Cortex of kidney (tissue), 1 donor: ENCODE measurements around the gene IQCM.

ENCODE experiments used
- DNase-seq: peaks from one replicate; lab custom pipeline; 2025; lab: John Stamatoyannopoulos, UW

Gene IQCM

DNA sequence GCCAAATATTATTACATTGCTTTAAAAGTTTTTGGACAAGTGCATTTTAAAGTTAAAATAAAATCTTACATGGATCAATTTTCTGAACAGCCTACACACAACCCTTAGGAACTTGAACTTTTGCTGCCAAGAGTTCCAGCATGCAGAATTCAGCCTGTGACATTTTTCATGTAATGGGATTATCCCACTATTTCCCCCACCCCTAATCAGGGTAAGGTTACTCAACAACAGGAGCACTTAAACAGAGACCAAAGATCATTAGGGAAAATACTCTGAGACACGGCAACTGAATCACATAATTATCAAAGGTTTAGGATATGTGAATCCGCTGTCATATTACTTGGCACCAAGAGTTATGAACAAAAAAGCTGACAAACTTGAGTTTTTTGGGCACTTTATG, 47.2 kb downstream of the IQCM start:
- no peak for DNase-seq

DNA sequence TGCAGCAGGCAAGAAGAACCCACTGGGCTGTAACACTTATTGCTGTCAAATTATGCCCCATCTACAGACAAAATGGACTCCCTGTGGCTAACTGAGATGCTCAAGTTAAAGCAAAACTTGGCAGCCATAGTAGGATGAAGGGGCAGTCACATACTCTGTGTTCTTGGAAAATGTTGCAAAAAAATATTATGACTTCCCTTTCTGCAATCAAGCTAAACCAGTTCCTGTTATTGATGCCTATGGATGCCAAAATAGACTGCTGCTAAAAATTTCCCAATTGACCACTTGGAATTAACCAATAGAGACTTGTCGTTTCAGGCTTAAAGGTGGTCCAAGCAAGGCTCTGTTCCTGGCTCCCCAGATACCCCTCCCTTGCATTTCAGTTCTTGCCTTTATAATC, 49.5 kb downstream of the IQCM start:
- no peak for DNase-seq

DNA sequence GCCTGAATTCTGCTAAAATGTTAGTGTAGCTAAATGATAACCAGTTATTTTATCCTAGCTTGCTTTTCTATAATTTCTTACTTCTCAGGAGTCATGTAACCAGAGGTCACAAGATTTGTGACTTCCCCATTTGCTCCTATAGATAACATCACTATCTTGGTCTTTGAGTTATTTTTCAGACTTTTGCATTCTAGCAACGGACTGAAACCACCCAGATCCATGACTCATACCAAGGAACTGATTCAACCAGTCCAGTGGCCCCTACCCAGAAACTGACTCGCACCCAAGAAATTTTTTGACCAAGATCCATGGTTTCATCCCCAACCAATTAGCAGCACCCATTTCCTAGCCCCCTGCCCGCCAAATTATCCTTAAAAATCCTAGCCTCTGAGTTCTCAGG, 50.0 kb downstream of the IQCM start:
- DNase-seq: no peak

DNA sequence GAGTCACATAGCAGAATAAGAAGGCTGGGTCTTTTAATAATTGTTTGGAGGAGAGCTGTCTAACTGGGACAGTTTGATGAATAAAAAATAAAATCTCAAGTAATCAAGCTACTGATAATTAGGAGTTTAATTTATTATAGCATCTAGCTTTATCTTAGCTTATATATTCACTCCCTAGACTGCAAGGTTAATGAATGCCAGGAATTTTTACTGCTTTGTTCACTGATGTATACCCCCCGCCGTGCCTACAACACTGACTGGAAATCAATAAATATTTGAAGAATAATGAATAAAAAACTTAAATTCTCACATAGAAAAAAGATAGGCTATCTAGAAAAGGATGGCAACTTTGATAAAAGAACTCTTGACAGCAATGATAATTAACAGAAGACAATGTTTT, 59.7 kb downstream of the IQCM start:
- no peak for DNase-seq

DNA sequence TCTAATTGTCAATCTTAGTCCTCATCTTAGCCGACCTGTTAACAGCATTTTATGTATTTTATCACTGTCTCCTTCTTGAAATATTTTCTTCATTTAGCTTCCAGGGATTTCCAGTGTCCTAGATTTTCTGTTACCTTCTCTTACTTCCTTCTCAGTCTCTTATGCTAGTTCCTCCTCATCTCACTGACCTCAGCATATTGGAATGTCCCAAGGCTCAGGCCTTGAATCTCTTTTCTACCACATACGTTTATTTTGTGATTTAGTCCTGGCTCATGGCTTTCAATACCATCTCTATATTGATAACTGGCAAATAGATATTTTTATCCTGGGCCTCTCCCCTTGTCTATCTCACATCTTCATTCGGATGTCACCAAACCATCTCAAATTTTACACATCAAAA, 61.1 kb downstream of the IQCM start:
- DNase-seq: no peak

DNA sequence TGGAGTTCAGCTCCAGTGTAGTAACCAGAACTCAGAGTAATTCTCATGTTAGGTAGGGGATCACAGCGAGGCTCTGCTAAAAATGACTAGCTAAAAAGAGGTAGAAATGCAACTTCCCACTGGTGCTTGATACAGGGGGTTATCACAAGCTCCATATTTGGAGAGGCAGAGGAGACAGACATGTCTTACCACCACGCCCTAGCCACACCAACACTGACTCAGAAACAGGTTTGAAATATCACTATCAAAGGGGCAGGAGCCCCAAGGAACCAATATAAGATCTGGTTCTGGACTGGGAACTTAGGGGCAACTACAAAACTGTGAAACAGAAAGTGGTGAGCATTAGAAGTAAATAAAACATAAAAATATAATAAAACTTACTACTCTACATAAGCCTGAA, 62.9 kb downstream of the IQCM start:
- DNase-seq: no peak

DNA sequence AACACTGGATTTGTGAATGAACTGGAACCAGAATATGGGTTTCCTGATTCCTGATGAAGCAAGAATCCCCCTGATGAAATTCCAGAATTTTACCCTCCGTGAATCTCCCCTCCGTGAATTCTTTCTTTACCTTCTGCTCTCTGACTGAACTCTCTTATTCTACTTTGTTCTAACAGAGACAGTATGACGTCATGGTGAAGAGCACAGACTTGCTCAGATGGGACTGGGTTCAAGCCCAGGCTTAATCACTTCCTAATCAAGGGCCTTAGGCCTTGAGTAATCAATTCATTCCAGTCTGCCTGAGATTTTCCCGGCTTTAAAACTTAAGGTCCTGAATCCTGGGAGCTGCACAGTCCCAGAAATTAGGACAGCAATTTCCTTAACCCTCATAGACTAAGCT, 64.5 kb downstream of the IQCM start:
- no peak for DNase-seq

DNA sequence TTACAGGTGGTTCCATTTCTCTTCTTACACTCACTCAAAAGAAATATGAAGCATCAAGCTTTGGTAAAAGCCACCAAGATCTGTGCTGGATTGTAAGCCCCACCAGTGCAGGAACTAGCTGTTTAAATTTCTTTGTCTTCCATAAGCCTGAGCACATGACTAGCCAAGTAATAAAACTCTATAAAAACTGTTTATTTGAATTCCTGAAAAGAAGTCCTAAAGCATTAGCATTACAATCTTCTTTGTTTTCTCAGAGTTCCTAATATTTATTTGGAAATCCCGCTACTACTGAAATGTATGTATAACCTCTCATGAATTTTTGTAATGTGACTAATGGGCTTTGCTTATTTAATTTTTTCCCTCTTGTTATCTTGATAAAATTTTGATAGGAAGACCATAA, 65.9 kb downstream of the IQCM start:
- no peak for DNase-seq

DNA sequence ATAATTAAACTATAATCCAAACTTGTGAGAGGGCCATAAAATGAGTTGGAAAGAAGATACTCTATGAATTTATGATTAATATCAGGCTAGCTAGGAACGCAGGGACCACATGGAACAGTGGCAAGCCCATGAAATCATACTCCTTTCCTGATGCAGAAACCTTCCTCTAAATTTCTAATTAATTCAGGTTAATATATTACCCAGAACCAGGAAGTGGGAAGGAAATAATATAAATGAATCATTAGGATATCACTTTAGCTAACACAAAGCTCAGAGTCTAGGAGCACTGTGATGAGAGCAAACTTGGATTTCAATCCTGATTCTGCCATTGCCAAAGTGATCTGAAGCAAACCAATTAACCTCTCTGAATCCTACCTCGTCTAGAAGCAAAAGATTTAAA, 68.0 kb downstream of the IQCM start:
- no peak for DNase-seq

DNA sequence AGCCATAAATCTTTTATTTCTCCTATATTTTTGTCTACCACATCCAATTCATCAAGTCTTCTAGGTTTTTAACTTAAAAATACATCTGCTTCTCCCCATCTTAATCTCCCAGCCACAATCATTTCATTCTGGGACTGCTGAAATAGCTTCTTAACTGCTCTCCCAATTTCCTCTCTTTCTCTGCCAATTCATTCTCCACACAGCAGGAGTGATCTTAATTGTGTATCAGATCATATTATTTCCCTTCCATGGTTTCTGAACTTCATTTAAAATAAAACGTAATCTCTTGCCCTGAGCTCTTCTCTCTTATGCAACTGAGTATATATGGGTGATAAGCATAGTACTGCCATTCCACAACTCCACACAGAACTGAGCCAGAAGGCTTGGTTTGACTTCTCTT, 69.4 kb downstream of the IQCM start:
- no peak for DNase-seq

DNA sequence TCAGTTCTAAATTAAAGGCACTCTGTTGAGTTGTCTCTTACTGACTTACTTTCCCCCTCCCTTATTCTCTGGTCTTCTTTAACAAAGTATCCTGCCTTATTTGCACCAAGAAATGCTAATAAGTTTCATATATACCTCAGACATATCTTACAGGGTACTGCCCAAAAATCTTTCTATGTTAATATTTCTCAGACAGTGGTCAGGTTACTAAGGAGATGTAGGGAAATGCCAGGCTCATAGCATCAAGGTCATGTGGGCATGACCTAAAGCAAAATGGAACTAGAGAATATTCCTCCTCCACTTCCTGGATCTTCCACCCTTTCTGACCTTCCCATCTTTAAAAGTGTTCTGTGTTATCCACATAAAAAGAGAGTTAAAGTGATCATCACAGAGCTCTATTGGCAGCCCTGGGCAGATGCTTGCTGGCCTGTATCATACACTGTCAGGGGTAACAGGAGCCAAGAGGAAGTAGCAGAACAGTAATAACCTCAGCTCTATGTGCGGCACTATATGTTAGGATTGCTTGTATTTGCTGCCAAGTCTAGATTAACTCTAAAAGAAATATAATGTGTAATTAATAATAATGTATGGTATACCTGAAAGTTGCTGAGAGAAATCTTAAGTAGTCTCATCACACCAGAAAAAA, 74.3 kb downstream of the IQCM start:
- DNase-seq: no peak

DNA sequence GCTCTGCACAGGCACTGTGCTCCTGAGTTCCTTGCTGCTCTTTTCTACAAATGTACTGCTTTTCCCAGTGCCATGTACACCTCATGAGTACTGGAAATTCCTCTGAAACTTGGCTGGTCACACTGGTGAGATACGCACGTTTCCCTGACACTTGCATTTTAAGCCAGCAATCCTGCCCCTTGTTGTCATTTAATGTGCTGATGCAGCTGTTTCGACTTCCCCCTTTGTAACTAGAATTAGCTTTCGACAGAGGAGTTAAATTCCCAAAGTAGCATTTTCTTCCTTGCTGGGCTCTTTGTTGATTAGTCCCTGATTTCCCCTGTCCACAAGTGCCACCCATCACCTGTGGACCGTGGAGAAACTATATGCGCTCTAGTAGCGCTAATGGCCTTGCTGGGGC, 77.5 kb downstream of the IQCM start:
- DNase-seq: no peak

DNA sequence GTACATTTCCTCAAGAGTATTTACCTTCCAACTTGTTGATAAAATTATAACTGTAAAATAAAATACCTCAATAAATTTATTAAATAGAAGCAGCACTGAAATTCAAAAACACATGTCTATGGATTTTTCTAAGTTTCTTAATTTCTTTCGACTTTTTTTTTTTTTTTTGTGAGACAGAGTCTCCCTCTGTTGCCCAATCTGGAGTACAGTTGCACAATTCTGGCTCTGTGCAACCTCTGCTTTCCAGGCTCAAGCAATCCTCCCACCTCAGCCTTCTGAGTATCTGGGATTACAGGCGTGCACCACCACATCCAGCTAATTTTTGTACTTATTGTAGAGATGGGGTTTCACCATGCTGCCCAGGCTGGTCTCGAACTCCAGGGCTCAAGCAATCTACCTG, 79.8 kb downstream of the IQCM start:
- no peak for DNase-seq

DNA sequence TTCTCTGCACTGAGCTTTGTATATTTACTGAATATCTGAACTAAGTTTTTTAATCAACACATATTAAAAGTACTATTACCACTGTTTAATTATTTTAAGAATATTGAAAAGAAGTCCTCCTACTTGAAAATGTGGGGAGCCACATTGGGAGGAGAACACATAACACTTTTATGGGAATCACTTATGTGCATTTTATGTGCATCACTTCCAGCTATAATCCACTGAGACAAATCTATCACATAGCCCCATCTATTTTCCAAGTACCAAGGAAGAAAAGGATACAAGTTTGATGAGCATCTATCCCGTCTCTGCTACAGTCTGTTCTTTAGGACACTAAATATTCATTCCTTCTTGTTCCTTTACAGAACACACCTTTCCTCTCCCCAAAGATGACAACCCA, 87.2 kb downstream of the IQCM start:
- no peak for DNase-seq

DNA sequence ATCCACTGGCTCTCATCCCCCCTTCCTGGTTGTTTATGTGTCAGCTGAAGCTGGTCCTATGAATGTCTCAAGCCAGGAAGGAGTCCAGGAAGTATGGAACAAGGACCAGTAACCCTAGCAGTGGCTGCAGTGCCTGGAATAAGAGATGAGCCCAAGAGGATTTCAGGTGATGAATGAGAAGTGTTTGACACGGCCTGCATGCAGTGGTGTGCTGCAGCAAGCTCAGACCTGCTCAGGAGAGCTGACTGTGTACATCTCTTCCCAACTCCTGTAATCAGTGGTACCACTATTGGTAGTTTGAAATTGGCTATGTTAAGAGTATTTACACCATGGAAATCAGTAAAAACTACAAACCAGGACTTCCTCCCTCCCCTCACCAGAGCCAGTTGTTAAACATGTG, 88.0 kb downstream of the IQCM start:
- no peak for DNase-seq

DNA sequence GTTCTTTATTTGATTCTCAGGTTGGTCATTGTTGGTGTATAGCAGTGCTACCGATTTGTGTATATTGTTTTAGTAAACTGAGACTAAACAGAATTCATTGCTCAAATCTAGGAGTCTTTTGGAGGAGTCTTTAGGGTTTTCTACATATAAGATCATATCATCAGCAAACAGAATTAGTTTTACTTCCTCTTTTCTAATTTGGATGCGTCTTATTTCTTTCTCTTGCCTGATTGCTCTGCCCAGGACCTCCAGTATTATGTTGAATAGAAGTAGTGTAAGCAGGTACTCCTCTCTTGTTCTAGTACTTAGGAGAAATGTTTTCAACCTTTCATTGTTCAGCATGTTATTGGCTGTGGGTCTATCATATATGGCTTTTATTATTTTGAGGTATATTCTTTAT, 92.6 kb downstream of the IQCM start:
- no peak for DNase-seq

DNA sequence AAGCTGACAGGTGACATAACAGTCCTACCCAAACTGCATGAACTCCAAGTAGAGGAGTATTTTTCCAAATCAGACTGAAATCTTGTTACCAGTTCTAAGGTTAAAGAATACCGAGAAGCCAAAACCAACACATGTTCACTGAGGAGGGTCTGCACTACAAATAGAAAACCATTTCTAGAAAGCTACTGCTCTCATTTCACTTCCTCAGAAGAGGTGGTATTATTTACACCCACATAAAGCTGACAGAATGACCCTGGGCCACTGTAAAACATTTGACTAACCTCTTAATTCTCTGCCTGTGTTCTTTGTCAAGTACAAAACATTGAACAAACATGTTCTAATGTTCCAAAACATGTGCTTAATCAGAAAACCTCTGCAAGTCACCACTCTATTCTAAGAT, 95.8 kb downstream of the IQCM start:
- DNase-seq: no peak

DNA sequence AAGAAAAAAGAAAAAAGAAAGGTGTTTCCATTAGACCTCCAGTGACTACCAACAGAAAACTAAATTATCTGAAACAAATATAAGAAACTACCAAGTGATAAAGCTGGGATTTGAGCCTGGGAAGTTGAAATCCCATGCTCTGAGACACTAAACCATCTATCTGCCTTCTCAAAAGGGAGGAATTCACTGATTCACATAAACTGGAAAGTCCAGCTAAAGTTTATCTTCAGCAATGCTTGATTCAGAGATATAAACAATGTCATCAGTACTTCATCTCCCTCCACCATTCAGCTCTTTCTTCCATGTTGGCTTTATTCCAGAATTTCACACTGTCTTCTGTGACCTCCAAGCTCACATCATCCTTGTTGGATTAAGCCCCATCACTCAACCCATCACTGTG, 96.3 kb downstream of the IQCM start:
- no peak for DNase-seq

DNA sequence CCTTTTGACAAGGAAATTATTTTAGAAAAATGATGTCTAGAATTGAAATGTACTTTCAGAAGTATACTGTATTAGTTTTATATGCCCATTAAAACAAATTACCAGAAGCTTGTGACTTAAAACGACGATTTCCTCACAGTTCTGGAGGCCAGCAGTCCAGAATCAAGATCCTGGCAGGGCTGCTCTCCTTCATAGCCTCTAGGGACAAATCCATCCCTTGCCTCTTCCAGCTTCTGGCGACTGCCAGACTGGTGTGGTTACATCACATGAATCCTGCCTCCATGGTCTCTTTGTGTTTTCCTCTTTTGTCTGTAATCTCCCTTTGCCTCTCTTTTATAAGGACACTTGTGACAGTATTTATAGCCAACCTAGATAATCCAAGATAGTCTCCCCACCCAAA, 97.1 kb downstream of the IQCM start:
- no peak for DNase-seq

DNA sequence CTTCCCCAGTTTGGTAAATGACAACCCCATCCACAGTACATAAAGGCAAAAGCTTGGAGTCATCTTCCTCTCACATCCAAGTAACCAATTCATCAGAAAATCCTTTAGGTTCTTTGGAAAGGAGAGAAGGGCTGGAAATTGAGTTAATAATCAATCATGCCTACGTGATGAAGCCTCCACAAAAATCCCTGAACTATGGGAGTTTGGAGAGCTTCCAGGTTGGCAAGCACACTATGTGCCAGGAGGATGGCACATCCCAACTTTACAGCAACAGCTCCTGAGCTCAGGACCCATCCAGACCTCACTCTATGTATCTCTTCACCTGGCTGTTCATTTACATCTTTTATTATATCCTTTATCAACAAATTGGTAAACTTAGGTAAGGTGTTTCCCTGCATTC, 98.9 kb downstream of the IQCM start:
- DNase-seq: no peak

DNA sequence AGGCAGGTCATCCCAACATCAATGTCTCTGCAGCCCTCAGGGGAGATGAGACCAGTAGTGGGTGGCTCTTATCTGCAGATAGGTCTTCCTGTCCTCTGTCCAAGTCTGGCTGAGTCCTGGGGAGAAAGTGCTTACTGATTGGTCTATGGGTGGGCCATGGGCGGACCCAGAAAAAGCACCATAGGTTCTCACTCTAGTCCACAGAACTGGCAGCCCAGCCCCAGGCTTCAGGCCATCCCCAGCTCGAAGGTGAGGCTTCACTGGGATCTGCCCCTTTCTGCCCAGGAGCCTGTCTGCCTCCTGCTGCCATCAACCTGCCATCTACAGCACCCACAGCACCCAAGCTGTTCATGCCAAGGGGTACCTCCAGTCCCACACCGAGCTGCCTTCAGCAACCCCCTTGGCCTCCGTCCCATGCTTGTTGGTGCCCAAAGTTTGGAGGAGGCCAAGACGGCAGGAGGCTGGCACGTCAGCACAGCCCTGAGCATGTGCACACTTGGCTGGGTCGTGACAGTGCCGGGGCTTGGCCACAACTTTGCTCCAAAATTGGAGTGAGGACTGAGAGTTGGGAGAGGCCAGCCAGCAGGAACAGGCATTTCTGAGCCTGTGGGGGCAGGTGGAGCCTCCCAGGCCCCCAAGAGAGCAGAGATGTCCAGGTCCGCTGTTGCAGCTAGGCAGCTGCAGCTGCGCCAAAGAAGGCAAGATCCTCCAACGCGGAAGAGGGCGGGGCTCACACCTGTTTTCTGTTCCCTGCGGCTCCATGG, 99.6 kb downstream of the IQCM start:
- DNase-seq: no peak

DNA sequence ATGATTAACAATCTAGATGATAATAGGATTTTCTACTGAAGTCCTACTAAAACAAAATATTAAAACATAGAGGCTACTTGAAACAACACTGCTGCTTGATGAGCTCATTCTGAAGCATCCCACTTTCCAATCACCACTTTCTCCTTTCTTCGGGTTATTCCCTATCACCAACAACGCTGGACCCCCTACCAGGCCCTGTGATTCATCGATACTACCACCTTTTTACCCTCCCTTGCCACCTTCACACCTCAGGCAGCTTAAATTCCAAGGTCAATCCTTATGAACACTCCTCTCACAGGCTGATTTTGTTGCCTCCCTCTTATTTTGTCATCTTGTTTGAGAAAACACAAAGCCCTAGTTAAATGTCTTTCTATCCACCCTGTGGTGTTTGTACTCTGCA, 102.6 kb downstream of the IQCM start:
- DNase-seq: no peak

DNA sequence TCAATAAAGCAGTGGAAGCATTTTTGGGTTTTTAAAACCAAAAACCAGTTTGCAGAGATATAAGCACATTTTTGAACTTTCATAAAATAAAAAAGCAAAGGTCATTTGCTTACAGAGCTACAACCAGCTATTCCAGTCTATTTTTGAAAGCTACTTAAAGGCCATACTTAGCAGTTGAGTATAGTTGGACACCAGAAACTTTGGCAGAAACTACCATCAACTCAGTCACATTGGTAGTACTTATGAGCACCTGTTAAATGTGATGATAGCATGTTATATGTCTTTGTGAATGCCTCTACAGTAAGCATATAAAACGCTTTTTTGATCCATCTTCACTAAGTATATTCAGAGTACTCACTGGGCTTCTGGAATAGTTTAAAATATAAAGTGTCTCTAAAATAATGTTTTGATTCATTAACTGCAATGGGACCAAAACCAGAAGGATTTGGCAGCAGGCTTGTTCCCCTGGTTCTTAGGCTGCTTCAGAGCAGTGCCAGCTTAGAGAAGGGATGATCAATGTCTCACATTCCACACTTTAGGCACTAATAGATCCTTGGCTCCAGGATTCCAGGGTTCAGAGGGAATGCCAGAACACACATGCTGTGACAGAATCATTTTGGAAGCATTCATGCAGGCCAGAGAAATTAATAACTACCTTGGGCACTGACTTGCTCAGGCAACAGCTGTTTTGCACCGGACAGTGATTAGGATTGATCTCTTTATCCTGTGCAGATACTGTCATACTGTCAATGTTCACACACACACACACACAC, 103.9 kb downstream of the IQCM start:
- DNase-seq: no peak
